Epithelial cell of prostate (primary cell): ENCODE results near the gene ALPL.
"Not testable (repeated sequence)": the region's sequence is repeated elsewhere in the genome, so short reads cannot be mapped to it uniquely, and the experiment has no call there.

ENCODE experiments used
- DNase-seq: peaks from one replicate; pipeline ENCODE4 v3.0.0-alpha.2; 2011; ENCODE audit warnings: low read depth, low spot score
- H3K27ac ChIP-seq: fragments of 450-650 bp; 2 replicates; pipeline ENCODE4 v1.5.1; 2017; ENCODE audit warnings: mild to moderate bottlenecking

The ALPL gene

DNA sequence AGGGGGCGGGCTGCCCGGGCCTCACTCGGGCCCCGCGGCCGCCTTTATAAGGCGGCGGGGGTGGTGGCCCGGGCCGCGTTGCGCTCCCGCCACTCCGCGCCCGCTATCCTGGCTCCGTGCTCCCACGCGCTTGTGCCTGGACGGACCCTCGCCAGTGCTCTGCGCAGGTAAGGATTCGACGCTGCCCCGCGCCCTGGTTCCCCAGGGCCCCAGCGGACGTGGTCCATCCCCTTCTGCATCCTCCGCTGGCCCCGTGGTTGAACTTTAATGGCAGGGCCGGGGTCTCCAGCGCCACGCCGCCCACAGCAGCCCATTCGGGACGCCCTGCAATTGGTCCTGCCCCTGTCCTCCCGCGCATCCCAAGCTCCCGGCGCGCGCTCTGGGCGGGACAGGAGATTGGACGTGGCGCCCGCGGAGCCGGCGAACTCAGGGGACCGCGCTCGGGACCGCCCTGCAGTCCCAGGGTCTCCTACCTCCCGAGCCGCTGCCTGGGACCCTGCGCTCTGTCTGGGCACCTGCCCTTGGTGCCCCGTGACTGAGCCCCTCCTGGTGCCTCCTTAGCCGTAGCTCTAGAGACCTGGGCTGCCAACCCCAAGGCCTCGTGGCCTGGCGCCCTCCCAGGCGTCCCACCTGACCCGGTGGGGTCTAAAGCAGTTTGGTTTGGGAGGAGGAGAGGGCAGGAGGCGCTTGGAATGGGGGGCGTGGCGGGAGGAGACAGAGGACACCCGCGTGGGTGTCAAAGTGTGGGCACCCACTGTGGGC is at the start of gene ALPL:
TSS of gene ALPL (plus strand) at position 73 of the 762 bp plus-strand sequence. CDS start 44,659 bp downstream, outside the sequence.
- no peak within 1 kb of the TSS for H3K27ac ChIP-seq
- DNase-seq, result no peak

DNA sequence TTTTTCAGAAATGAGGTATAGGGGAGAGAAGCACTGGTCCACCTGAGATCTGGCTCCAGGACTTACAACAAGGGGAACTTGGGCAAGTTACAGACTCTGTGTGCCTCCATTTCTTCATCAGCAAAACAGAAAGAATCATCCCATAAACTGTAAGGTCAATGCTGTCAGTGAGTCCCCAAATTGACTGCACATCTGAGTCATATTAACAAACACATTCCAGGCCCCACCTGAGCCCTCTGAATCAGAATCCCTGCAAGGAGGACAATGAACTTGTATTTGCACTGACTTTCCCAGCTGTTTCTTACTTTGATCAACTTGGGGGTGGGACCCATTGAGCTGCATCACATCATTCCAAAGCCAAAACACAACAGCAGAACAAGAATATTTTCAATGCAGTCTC is 44.1 kb upstream of the ALPL start:
- peak overlapping the region; percentile 15 for H3K27ac ChIP-seq
- DNase-seq, result peak; percentile 20

DNA sequence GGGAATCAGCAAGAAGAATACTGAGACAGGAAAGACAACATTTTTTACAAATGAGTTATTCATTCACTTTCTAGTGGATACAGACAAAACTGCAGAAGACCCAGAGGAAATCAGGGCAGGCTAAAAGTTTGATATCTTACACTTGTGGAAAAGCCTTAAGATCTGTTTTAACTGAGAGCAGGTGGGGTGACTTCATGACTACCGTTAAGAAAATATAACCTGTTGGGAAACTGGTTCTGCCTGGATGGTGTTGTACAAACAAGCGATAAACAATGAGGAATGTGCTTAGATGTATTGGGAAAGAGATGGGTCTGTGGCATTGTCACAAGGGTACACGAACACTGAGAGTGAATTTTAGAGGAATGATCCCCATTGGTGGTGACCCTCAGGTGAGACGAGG is 41.3 kb upstream of the ALPL start:
- H3K27ac ChIP-seq, DNase-seq: not testable (repeated sequence)

GRCh38 chr1:21468599-21468998 is 40.6 kb upstream of the ALPL start:
- H3K27ac ChIP-seq, result no peak overlapping the region
- DNase-seq, result no peak

DNA sequence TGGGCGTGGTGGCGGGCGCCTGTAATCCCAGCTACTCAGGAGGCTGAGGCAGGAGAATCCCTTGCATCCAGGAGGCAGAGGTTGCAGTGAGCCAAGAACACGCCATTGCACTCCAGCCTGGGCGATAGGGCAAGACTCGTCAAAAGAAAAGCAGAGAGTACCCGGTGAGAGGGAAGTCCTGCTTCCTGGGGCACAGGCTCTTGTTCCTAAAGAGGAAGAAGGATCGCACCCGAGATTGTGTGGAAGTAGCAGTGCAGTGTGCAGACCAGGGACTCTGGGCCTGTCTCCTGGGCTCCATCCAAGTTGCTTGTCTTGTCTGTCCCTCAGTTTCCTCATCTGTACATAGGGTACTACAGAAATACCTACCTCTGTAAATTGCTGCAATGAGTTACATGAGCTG is 39.6 kb upstream of the ALPL start:
- no peak for DNase-seq
- no peak overlapping the region for H3K27ac ChIP-seq

DNA sequence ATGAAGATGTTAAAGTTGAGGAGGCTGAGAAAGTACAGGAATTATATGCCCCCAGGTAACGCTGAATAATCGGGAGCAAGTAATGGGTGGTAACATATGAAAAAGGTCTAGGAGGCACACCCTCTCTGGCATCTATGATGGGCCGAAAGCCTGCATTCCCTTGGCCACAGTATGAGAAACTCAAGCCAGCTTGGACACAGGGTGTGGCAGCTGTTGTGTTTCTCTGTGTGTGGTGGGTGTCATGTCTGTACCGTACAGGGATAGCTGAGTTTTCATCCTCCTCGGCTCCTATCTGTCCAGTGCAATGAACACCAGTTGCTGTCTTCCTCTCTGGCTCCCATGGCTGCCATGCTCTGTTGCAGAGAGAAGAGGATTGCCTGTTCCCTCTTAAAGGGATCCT is 36.4 kb upstream of the ALPL start:
- no peak overlapping the region for H3K27ac ChIP-seq
- no peak for DNase-seq

DNA sequence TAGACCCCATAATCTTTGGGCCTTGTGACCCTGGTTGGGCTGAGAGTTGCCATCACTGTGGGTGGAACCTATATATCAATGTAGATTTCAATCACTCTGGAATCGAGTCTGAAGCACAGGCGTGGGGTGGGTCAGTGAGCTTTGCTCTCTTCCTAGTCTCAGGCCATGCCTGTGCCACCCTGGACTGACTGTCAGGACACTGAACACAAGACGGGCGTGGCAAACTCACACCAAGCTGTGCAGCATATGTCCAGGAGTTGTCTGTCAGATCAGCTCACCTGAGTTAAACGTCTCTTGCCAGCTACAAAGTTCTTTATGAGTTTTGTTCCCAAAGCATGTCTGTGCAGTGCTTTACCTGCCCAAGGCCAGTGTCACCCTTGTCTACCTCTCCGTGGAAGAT is 30.9 kb upstream of the ALPL start:
- no peak overlapping the region for H3K27ac ChIP-seq
- no peak for DNase-seq

DNA sequence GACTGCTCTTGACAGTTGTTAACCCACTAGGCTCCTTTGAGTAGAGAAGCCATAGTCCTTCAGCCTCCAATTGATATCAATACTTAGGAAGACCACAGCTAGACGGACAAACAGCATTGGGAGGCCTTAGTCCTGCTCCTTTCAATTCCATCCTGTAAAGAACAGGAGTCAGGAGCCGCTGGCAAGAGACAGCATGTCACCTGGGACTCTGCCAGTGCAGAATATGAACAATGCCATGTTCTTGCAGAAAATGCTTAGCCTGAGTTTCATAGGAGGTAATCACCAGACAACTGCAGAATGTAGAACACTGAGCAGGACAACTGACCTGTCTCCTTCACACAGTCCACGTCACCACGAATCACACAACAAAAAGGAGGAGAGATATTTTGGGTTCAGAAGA is 25.3 kb upstream of the ALPL start:
- not testable (repeated sequence) for H3K27ac ChIP-seq, DNase-seq

DNA sequence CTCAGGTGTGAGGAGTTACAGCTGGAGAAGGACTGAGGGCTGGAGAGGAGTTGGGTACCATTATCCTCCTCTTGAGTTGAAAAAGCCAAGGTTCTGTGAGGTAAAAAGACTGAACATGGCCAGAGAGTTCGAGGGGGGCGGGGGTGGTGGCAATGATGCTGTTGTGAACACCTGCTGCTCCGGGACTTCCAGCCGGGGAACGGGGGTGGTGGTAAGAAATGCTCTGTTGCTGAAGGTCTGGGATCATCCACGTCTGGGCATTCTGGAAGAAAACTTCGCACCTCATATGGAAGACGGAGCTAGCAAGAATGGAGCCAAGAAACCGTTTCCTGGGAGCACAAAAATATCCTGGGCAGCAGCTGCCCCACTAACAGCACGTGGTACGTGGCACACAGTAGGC is 20.1 kb upstream of the ALPL start:
- no peak for DNase-seq
- no peak overlapping the region for H3K27ac ChIP-seq

- DNase-seq, result no peak
- no peak overlapping the region for H3K27ac ChIP-seq
Measured at GRCh38 chr1:21490774-21491487, 18.3 kb upstream of the ALPL start.

DNA sequence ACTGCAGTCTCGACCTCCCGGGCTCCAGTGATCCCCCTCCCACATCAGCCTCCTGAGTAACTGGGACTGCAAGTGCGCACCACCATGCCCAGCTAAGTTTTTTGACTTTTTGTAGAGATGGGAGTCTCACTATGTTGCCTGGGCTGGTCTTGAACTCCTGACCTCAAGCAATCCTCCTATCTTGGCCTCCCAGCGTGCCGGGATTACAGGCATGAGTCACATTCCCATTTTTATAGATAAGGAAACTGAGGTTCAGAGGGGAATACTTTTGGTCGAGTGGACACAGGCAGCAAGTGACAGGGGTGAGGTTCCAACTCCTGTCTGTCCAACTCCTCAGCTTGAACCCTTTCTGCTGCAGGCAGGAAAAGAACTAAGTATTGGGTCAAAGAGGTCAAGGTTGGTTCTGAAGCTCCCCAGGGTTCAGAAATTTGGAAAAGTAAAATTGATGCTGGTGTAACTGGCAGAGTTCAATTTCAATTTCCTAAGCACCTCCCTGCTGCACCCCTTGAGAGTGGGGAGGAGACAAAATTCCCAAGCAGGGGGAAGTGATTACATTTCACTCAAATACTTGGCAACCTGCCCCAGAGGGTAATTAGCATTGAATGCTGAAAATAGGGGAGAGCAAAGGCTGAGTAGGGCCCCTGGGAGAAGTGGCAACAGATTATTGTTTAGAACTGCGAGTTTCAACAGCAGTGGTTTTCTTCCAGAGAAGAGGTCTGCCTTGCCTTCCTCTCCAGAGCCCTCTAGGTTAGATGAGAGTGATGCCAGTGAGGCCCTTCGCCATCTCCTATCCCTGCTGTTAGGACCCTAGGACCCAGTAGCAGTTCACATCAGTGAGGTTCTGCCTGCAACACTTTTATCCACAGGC is 17.5 kb upstream of the ALPL start:
- H3K27ac ChIP-seq, result no peak overlapping the region
- no peak for DNase-seq

- H3K27ac ChIP-seq, result no peak overlapping the region
- no peak for DNase-seq
Measured at GRCh38 chr1:21492356-21492625, 16.9 kb upstream of the ALPL start.

GRCh38 chr1:21494196-21494595 is 15.0 kb upstream of the ALPL start:
- H3K27ac ChIP-seq, result no peak overlapping the region
- no peak for DNase-seq

DNA sequence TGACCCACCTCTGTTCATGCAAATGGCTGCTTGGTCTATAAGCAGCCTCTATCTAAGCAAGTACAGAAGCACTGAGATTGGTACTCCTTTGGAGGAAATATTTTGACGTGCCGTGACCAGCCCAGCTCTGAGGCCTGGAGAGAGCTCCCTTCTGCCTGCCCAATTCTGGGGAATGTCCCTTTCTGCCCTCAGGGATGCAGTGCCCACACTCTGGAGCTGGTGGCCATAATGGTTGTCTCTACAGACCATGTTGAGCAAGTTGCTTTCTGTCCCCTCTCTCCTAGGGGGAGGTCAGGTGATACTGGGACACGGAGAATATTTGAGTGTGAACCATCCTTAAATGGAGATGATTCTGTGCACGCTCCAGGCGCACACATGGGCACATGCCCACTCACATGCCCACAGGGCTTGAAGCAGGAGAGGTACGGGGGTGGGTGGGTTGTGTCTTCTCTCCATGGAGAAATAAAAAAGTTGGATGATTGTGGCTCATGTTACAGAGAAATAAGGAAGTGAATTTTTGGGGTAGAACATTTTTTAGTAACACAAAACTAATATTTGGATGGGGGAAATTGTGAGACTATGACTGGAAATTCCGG is 13.9 kb upstream of the ALPL start:
- DNase-seq, result no peak
- H3K27ac ChIP-seq, result peak overlapping the region; percentile 30

- no peak overlapping the region for H3K27ac ChIP-seq
- DNase-seq, result no peak
Measured at GRCh38 chr1:21496063-21496462, 13.2 kb upstream of the ALPL start.

GRCh38 chr1:21496886-21497285 is 12.3 kb upstream of the ALPL start:
- no peak for DNase-seq
- no peak overlapping the region for H3K27ac ChIP-seq

DNA sequence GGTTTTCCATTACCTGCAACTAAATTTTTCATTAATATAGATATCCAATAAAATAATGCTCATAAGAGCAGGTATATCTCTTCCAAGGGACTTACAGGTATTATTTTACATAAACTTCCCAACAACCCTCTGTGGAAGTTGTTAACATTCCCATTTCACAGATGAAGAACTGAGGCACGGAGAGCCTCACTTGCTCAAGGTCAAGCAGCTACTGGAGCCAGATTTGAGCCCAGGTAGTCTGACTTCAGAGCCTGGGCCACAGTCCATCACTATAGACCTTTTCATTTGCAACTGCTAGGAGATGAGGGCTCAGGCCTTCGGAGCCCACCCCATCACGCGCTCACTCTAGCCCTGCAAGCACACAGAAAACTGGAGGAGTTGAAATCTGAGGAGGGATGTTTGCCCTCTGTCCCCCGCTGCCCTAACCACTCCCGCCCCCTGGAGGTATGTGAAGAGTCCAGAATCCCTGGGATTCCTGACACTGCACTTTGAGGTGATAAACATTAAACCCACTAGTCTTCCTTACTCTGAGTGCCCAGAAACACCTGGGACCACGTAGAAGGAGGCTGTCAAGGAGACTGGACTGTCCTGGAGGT is 11.7 kb upstream of the ALPL start:
- no peak for DNase-seq
- no peak overlapping the region for H3K27ac ChIP-seq

GRCh38 chr1:21499283-21499950 is 9.8 kb upstream of the ALPL start:
- H3K27ac ChIP-seq, result no peak overlapping the region
- DNase-seq, result no peak

DNA sequence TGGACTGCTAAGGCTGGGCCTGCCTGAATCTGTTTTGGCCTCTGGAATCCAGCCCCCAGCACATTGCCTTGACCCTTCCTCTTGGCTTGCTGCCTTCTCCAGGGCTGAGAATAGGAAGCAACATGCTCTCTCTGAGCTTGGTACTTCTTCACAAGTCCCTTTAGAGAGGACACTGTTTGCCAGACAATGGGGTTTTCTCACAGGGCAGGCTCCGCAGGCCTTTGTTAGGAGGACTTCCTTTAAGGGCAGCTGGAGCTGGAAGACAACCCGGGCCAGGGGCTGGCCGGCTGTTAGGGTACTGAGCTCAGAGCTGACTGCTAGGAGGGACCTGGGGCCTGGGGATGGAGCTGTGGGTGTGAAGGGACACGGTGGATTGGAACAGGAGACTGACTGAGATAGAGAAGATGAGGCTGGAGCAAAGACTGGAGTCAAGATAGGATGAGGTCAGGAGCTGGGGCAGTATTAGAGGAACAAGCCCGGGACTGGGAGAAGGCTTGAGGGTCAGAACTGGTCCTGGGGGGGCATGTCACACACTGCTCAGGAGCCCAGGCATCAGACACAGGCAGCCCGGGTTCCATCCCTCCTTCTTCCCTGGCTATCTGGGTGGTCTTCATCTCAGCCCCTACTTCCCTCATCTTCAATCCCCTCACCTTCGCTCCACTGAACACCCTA is 5.4 kb upstream of the ALPL start:
- no peak for DNase-seq
- no peak overlapping the region for H3K27ac ChIP-seq
